Activated naive CD4-positive, alpha-beta T cell treated with anti-CD3 and anti-CD28 coated beads, Interleukin-2, amount 10 ng/mL, durations not matched to agents 7 days and 5 days (primary cell): ENCODE data around the gene ZMYND10.

ENCODE experiments used
- CTCF ChIA-PET: fragments of 350-600 bp; sonication (Branson Sonifier 250); formaldehyde crosslinking; loops from one replicate; lab custom pipeline; 2021; ENCODE audit warnings: antibody characterized with exemption; lab: Charles Lee
- DNase-seq: peaks from one replicate; pipeline ENCODE4 v3.0.0-alpha.2; 2020
- H3K27ac Mint-ChIP-seq: one replicate; pipeline ENCODE4 v1.8.0; 2021; ENCODE audit warnings: mild to moderate bottlenecking, moderate library complexity, mixed read lengths
- H3K27me3 Mint-ChIP-seq: one replicate; pipeline ENCODE4 v1.8.0; 2021; ENCODE audit warnings: mild to moderate bottlenecking, mixed read lengths
- H3K36me3 Mint-ChIP-seq: one replicate; pipeline ENCODE4 v1.8.0; 2021; ENCODE audit warnings: mixed read lengths
- H3K4me1 Mint-ChIP-seq: one replicate; pipeline ENCODE4 v1.8.0; 2021; ENCODE audit warnings: mixed read lengths
- H3K4me3 Mint-ChIP-seq: one replicate; pipeline ENCODE4 v1.8.0; 2021; ENCODE audit warnings: mild to moderate bottlenecking, moderate library complexity, mixed read lengths
- H3K9me3 Mint-ChIP-seq: one replicate; pipeline ENCODE4 v1.8.0; 2021; ENCODE audit warnings: mixed read lengths

ZMYND10 gene

DNA sequence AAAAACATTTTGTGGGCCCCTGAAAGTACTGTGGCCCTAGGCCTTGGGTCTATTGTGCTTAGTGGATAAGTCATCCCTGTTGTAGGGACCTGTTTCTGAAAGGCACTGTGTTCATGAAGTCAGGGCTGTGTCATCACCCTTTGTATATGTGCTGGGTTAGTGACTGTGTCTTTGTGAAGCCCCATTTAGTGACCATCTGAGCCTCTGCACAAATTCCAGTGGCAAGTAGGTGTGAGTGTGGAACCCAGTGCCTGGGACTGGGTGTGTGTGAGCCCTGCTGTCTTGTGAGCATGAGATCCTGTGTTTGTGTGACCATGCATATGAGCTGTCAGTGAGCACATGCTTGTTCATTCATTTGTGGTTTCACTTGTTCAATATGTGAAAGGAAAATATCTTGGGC lies 40.9 kb downstream of the ZMYND10 start:
- Mint-ChIP-seq H3K4me1 (peaks cover 18% of the 10 kb centered on the region), H3K36me3 (peaks cover 1% of the 10 kb centered on the region), H3K4me3 (no peak overlapping the region), H3K27ac (no peak overlapping the region), H3K27me3 (no peaks in the 10 kb centered on the region), H3K9me3 (no peaks in the 10 kb centered on the region)
- no peak for DNase-seq
- CTCF ChIA-PET = interaction anchor here (2.1 to 3.8 kb wide), 2 partner anchors 10 to 20 kb away, joined by 5 to 13 read pairs; no protein-coding TSS in a partner anchor

- peaks cover 2% of the 10 kb centered on the region for H3K36me3 Mint-ChIP-seq
- DNase-seq = no peak
- H3K4me1 Mint-ChIP-seq = peaks cover 24% of the 10 kb centered on the region
- H3K27ac Mint-ChIP-seq = no peak within 1 kb of the TSS
- CTCF ChIA-PET = interaction anchor here (1.5 to 2.1 kb wide), 2 partner anchors 21 to 24 kb away, joined by 3 to 8 read pairs; no protein-coding TSS in a partner anchor
- no peaks in the 10 kb centered on the region for H3K27me3 Mint-ChIP-seq
- H3K4me3 Mint-ChIP-seq = no peak within 1 kb of the TSS
- no peaks in the 10 kb centered on the region for H3K9me3 Mint-ChIP-seq
Observed at GRCh38 chr3:50303013-50303815, 42.3 kb downstream of the ZMYND10 start, which contains the start of gene HYAL1. HYAL1 (minus strand) TSS chr3:50303574; CDS start chr3:50302956, 618 bp downstream.

DNA sequence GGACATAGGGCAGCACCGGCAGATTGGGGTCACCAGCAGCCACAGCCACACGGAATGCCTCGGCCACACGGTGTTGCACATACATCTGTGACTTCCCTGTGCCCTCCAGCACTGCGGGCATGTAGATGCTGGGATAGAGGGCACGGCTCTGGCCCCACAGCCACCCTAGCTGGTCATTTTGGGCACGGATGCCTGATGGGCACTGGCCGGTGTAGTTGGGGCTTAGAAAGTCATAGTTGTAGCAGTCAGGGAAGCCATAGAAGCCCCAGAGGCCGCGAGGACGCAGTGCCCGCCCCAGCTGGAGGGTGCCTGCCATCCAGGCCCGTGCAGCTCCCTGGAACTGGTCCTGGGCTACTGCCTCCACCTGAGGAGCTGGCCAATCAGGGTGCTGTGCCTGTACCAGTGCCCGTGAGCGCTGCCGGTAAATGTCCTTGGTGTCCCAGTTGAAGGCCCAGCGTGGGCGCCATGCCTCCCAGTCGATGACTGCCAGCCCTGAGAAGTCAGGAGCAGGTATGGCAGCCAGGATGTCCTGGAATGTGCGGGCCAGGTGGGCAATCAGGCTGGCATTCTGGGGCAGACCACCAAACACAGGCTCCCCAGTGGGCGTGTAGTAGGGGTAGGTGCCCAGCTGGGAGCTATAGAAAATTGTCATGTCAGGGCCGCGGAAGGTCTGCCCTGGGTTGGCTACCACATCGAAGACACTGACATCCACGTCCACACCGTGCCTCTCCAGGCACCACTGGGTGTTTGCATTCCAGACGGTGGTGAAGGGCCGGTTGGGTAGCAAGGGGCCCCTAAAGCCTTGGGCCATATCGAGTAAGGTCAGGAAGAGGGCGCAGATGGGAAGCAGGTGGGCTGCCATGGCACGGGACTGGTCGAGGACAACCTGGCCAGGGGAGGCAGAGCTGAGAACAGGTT lies 43.2 kb downstream of the ZMYND10 start:
- DNase-seq = no peak
- CTCF ChIA-PET = interaction anchor here (1.5 to 2.1 kb wide), 2 partner anchors 22 to 25 kb away, joined by 3 to 8 read pairs; no protein-coding TSS in a partner anchor
- H3K4me3 Mint-ChIP-seq = no peak overlapping the region
- H3K4me1 Mint-ChIP-seq = peaks cover 32% of the 10 kb centered on the region
- H3K27ac Mint-ChIP-seq = peak overlapping the region; percentile 42
- H3K27me3 Mint-ChIP-seq = no peaks in the 10 kb centered on the region
- H3K36me3 Mint-ChIP-seq = peaks cover 2% of the 10 kb centered on the region
- H3K9me3 Mint-ChIP-seq = no peaks in the 10 kb centered on the region

DNA sequence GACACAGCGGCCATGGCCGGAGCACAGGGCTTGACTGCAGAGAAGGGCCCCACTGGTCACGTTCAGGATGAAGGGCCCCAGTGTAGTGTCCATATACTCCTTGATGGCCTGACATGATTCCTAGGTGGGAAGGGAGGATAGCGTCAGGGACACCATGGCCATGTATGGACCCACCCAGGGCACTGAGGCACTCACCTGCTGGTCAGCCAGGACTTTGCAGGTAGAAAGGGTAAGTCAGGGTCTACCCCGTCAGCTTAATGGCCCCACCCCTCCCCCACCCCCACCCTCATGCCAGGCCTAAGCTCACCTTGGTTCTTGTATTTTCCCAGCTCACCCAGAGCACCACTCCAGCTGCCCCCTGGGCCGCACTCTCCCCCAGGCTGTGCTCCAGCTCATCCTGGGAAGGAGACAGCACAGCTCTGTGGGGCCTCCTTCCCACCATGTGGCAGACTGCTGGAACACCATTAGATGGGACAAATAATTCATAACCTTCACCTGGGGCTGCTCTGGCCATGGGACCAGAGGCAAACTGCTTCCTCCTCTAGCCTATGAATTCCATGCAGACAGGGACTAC lies 44.8 kb downstream of the ZMYND10 start:
- no peak for DNase-seq
- CTCF ChIA-PET = interaction anchor here (0.7 to 3.8 kb wide), 2 partner anchors 23 to 24 kb away, joined by 5 to 20 read pairs; no protein-coding TSS in a partner anchor
- peak overlapping the region; percentile 99 for H3K27ac Mint-ChIP-seq
- no peaks in the 10 kb centered on the region for H3K9me3 Mint-ChIP-seq
- peaks cover 41% of the 10 kb centered on the region for H3K4me1 Mint-ChIP-seq
- H3K36me3 Mint-ChIP-seq = peaks cover 5% of the 10 kb centered on the region
- H3K4me3 Mint-ChIP-seq = peak overlapping the region; percentile 98
- H3K27me3 Mint-ChIP-seq = no peaks in the 10 kb centered on the region

- CTCF ChIA-PET = interaction anchor here (1.2 to 3.8 kb wide), 5 partner anchors 15 to 24 kb away, joined by 3 to 20 read pairs (median 7); partner anchors contain the start of gene HYAL2
- DNase-seq = no peak
- Mint-ChIP-seq H3K9me3 (no peaks in the 10 kb centered on the region), H3K36me3 (peaks cover 5% of the 10 kb centered on the region), H3K27me3 (no peaks in the 10 kb centered on the region), H3K27ac (peak overlapping the region; percentile 99), H3K4me1 (peaks cover 41% of the 10 kb centered on the region), H3K4me3 (peak overlapping the region; percentile 98)
Observed at GRCh38 chr3:50299929-50300680, 45.4 kb downstream of the ZMYND10 start.

GRCh38 chr3:50299638-50299928 lies 45.9 kb downstream of the ZMYND10 start:
- peaks cover 5% of the 10 kb centered on the region for H3K36me3 Mint-ChIP-seq
- H3K27ac Mint-ChIP-seq = peak overlapping the region; percentile 99
- no peak for DNase-seq
- no peaks in the 10 kb centered on the region for H3K27me3 Mint-ChIP-seq
- H3K4me1 Mint-ChIP-seq = peaks cover 41% of the 10 kb centered on the region
- no peaks in the 10 kb centered on the region for H3K9me3 Mint-ChIP-seq
- peak overlapping the region; percentile 98 for H3K4me3 Mint-ChIP-seq
- CTCF ChIA-PET = interaction anchor here (1.2 to 3.8 kb wide), 5 partner anchors 15 to 25 kb away, joined by 3 to 20 read pairs (median 7); partner anchors contain the start of gene HYAL2

GRCh38 chr3:50298836-50299637 lies 46.5 kb downstream of the ZMYND10 start, which contains the start of the genes HYAL3 and NAA80:
HYAL3 (minus strand) TSS chr3:50299405; CDS start chr3:50295602, 3,803 bp downstream.
NAA80 (minus strand) TSS chr3:50299405; CDS start chr3:50297463, 1,942 bp downstream.
- peak within 1 kb of the TSS; percentile 99 for H3K27ac Mint-ChIP-seq
- H3K4me3 Mint-ChIP-seq = peak within 1 kb of the TSS; percentile 98
- H3K9me3 Mint-ChIP-seq = no peaks in the 10 kb centered on the region
- CTCF ChIA-PET = interaction anchor here (1.2 to 3.8 kb wide), 5 partner anchors 15 to 25 kb away, joined by 3 to 20 read pairs (median 7); partner anchors contain the start of gene HYAL2
- peaks cover 40% of the 10 kb centered on the region for H3K4me1 Mint-ChIP-seq
- DNase-seq = peak; percentile 100
- H3K36me3 Mint-ChIP-seq = peaks cover 5% of the 10 kb centered on the region
- H3K27me3 Mint-ChIP-seq = no peaks in the 10 kb centered on the region

GRCh38 chr3:50297896-50298725 lies 47.4 kb downstream of the ZMYND10 start:
- no peaks in the 10 kb centered on the region for H3K9me3 Mint-ChIP-seq
- CTCF ChIA-PET = interaction anchor here (1.4 to 3.8 kb wide), 2 partner anchors 26 to 39 kb away, joined by 4 to 20 read pairs; no protein-coding TSS in a partner anchor
- peaks cover 5% of the 10 kb centered on the region for H3K36me3 Mint-ChIP-seq
- H3K4me1 Mint-ChIP-seq = peaks cover 45% of the 10 kb centered on the region
- DNase-seq = no peak
- H3K27ac Mint-ChIP-seq = peak overlapping the region; percentile 99
- H3K27me3 Mint-ChIP-seq = no peaks in the 10 kb centered on the region
- peak overlapping the region; percentile 98 for H3K4me3 Mint-ChIP-seq

GRCh38 chr3:50297384-50297775 lies 48.2 kb downstream of the ZMYND10 start:
- H3K4me1 Mint-ChIP-seq = peaks cover 52% of the 10 kb centered on the region
- peak overlapping the region; percentile 98 for H3K4me3 Mint-ChIP-seq

DNA sequence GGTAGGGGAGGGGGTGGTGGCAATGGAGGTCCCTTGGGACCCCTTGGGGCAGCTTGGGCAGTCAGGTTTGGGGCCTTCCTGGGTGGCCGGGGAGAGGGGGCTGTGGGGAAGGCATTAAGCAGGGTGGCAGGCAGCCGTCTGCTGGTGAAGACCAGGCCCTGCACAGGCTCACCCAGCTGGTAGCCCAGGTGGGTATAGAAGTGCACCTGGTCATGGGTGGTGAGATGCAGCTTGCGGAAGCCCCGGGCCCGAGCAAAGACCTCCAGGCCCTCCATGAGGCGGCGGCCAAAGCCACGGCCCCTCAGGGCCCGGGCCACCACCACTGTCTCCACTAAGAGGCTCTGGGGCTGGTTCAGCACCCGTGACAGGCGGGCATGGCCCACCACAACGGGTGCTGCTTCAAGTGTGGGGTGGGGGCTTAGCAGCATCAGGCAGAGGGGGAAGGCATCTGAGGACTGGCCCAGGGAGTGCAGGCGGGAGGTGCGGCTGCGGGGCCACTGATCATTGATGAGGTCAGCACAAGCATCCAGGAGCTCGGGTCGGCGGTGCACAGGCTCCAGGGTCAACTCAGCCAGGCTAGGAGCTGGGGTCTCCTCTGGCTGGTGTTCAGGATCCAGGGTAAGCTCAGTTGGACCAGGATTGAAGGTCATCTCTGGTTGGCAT lies 48.7 kb downstream of the ZMYND10 start:
- Mint-ChIP-seq H3K27me3 (no peaks in the 10 kb centered on the region), H3K27ac (no peak overlapping the region), H3K4me3 (peak overlapping the region; percentile 51), H3K36me3 (peaks cover 5% of the 10 kb centered on the region), H3K9me3 (no peaks in the 10 kb centered on the region), H3K4me1 (peaks cover 51% of the 10 kb centered on the region)
- CTCF ChIA-PET = interaction anchor here (1.4 to 3.8 kb wide), 2 partner anchors 28 to 40 kb away, joined by 4 to 20 read pairs; no protein-coding TSS in a partner anchor
- DNase-seq = no peak

More at GRCh38 chr3:50297384-50297775, 48.2 kb downstream of the ZMYND10 start:
- Mint-ChIP-seq H3K9me3 (no peaks in the 10 kb centered on the region), H3K27me3 (no peaks in the 10 kb centered on the region), H3K27ac (no peak overlapping the region), H3K36me3 (peaks cover 5% of the 10 kb centered on the region)
- CTCF ChIA-PET = interaction anchor here (1.4 to 3.8 kb wide), 2 partner anchors 27 to 40 kb away, joined by 4 to 20 read pairs; no protein-coding TSS in a partner anchor
- no peak for DNase-seq
